ENCODE data around the gene EPN3. TPM values are rescaled to one million over a fixed set of nuclear protein-coding genes. Genes with fewer than 3 reads are reported as not detected.

EPN3 gene
- total RNA-seq, 2 experiments from 2014 or later = not detected

DNA sequence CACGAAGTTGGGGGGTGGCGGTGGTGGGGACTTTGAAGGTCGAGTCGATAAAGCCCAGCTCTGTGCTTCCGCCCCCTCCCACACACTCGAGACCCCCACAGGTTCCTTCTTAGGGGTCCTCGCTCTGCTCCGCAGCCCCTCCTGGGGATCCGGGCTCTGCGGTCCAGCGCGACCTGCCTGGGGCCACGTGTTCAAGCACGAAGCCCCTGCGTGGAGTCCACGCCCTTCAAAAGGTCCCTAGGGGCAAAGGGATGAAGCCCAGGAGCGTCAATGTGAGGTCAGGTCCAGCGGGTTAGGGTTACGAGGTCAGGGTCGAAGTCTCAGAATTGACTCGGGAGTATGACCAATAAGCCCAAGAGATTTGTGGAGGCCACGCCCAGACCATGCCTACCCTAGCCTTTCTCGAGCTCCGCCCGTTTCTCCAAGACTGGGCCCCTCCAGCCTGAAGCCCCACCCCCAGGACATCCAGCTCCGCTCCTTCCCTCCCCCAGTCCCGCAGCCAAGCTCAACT, 27.2 kb downstream of the EPN3 start:
- CTCF ChIA-PET = interaction anchor here (0.6 to 2.2 kb wide), 2 partner anchors 66 to 315 kb away, joined by 3 to 7 read pairs; no protein-coding TSS in a partner anchor
- POLR2A ChIA-PET = interaction anchor here (0.6 kb wide), 1 partner anchor 73 kb away, joined by 3 read pairs; no protein-coding TSS in a partner anchor

DNA sequence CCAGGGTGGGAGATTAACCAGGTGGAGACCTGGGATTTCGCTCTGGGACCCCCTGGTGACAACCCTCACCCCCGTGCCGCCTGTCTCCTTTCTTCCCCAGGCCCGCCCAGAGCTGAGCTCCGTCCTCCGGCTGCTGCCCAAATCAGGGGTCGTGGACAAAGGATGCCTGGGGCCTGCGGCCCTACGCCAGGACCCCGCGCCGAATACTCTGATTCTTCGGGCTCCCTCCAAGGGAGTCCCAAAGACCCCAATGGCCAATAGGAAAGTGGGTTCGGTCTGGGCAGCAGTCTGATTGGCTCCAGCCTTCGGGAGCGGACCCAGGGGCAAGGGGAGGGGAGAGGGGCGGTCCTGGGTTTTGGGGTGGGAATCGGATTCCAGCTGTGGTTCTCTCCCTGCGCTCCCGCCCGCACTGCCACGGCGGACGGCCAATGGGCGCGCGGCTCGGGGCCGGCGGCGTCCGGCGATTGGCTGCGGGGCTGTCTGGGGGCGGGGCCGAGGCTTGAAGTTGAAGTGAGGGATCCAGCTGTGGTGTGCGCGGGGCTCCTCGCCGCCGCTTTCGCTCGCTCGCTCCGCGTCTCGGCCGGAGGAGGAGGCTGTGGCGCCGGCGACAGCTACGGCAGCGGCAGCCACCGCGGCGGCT, 27.8 kb downstream of the EPN3 start, which contains the start of gene CACNA1G:
Gene CACNA1G (plus strand): TSS at position 531 of the 640 bp plus-strand sequence. CDS start 745 bp downstream, outside the sequence.
- ChIA-PET POLR2A (interaction anchor here (0.9 kb wide), 1 partner anchor 13 kb away, joined by 3 read pairs; the partner anchor contains the start of gene SPATA20), CTCF (interaction anchor here (0.6 to 2.2 kb wide), 3 partner anchors 66 to 315 kb away, joined by 3 to 7 read pairs (median 3); no protein-coding TSS in a partner anchor)

DNA sequence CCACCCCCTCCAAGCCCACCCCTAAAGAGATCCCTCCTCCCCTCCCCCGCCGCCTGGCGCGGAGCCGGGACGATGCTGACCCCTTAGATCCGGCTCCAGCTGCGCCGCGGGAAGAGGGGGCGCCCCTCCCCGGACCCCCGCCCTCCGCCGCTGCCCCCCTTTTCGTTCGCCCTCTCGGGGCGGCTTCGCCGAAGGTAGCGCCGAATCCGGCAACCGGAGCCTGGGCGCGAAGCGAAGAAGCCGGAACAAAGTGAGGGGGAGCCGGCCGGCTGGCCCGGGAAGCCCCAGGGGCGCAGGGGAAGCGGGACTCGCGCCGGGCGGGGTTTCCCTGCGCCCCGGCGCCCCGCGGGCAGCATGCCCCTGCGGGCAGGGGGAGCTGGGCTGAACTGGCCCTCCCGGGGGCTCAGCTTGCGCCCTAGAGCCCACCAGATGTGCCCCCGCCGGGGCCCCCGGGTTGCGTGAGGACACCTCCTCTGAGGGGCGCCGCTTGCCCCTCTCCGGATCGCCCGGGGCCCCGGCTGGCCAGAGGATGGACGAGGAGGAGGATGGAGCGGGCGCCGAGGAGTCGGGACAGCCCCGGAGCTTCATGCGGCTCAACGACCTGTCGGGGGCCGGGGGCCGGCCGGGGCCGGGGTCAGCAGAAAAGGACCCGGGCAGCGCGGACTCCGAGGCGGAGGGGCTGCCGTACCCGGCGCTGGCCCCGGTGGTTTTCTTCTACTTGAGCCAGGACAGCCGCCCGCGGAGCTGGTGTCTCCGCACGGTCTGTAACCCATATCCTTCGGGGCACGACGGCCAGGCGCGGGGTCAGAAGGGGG, 28.6 kb downstream of the EPN3 start:
- ChIA-PET CTCF (interaction anchor here (1.3 to 2.2 kb wide), 2 partner anchors 65 to 134 kb away, joined by 3 to 7 read pairs; no protein-coding TSS in a partner anchor), POLR2A (interaction anchor here (0.9 kb wide), 1 partner anchor 14 kb away, joined by 3 read pairs; the partner anchor contains the start of gene SPATA20)

DNA sequence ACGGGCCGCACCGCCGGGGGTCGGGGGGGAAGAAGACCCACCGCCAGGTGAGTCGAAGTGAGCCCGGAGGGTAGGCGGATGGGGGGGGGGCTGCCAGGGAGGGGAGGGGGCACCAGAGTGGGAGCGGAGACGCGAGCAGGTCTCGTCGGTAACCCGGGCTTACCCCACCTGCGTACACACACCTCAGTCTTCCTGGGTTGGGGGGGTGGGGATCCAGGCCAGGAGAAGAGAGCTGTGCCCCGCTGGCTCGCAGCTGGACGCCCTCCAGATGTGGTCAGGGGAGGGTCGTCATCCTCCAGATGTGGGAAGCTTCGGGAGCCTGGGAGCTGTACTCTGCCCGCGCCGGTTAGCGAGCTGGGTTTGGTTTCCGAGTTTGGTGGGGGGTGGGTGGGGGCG, 29.2 kb downstream of the EPN3 start:
- POLR2A ChIA-PET = no interaction called here
- CTCF ChIA-PET = interaction anchor here (1.2 to 1.3 kb wide), 2 partner anchors 87 to 134 kb away, joined by 3 read pairs; no protein-coding TSS in a partner anchor

DNA sequence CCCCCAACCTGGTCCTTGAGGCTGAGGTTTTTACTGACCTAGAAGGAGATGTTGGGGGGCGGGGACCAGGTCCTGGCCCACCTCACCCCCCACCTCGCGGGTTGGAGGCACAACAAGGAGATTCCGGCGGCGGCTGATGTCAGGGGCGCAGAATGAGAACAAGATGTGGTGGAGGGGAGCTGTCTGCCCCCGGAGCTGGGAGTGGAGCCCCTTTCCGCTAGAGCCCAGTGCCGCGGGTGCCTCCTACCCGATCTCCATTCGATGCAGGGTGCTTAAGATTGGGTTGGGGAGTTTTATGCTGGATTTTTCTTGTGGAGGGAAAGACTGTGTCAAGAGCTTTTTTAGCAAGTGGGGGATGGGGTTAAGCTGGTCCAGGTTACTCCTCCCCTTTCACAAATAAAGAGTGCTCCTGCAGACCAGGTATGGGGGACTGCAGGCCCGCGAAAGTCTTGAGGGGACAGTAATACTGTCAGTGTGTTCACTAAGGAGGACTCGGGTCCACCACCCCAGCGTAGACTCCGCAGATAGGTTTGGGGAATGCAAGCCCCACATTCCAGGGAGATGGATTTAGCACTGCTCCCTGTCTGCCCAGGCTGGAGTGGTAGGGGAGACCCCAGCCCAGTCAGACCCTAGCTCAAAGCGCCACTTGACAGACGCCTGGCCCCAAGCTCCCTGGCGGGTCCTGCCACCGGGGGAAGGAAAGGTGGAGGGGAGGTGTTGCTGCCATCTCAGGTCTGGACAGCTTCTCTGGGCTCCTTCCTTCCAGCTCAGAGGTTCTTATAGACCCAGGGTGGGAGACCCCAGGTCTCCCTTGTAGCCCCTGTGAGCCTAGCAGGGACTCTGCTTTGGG, 29.9 kb downstream of the EPN3 start:
- ChIA-PET CTCF (interaction anchor here (0.8 to 1.3 kb wide), 4 partner anchors 61 to 165 kb away, joined by 3 to 4 read pairs (median 3); partner anchors contain the start of gene LRRC59), POLR2A (interaction anchor here (0.6 to 1.1 kb wide), 2 partner anchors 11 to 168 kb away, joined by 3 to 5 read pairs; no protein-coding TSS in a partner anchor)

DNA sequence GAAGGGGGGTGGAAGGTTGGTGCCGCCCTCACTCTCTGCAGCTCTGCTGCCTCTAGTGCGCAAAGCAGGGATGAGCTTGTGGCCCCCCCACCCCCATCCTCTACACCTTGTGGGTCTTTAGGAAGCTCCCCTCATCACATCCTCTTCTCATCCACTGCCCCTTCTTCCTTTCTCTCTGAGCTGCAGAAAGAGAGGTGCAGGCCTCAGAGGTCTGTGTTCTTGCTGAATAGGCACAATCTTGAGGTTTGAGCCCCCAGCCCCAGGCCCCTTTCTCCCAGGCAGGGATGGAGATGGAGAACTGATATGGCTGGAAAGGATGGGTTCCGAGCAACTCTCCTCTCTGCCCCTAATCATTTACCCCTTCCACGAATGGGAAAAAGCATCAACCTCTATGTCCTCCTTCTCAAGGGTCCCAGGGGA, 30.6 kb downstream of the EPN3 start:
- ChIA-PET POLR2A (interaction anchor here (1.1 kb wide), 1 partner anchor 10 kb away, joined by 3 read pairs; no protein-coding TSS in a partner anchor), CTCF (interaction anchor here (0.8 to 1.3 kb wide), 3 partner anchors 60 to 166 kb away, joined by 3 to 4 read pairs (median 3); partner anchors contain the start of gene LRRC59)

DNA sequence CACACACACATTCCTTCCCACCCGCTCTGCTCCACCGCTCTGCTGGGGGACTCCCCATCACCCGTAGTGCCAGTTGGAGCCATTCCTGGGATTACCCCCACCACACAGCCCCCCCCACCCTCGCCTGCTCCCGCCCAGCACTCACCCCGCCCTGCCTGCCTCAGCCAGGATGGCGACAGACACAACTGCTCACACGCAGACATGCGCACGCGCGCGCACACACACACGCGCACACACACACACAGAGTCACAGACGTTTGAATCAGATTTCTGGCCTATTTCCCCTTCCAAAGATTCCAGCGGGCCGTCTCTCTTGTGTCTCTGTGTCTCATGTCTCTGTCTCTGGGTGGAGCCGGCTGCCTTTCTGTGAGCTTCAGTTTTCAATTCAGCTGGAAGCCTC, 32.4 kb downstream of the EPN3 start:
- ChIA-PET POLR2A (no interaction called here), CTCF (no interaction called here)

DNA sequence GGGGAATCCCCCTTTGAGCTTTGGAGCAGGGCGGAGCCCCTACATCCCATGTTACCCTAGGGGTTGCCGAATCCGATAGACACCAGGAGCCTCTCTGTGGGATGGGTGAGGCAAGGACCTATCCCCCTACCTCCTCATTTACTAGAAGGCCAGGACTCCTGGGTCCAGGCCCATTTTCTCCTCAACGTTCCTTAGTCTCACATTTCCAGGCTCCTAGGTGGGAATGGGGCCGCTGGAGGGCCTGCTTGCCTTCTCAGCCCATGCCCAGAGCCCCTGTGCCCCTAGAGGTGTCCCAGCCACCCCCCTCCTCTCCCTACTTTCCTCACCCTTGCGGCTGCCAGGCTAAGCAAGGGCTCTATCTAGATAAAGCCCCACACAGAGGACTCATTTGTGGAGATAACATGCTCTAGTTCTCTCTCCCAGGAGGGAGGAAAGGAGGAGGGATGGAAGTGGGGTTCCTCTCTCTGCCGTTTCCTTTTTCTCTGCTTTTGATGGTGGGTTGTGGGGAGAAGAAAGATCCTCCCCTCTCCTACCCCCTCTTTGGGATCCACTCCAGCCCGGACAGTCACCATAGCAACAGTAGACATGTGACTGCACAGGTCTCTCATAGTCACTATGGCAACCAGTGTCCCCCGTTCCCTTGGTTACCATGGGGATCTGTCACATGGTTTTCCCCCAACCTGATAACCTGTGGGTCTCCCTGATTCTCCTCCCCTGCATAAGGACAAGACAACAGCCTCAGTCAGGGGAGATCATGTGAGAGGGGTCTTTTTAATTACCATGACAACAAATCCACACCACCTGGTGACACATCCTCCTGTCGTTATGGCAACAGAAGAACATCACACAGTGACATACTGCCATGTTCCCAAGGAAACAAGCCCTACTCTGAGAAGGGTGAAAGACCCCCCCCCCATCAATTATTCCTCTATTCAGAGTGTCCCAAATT, 33.1 kb downstream of the EPN3 start:
- CTCF ChIA-PET = interaction anchor here (0.6 kb wide), 1 partner anchor 479 kb away, joined by 7 read pairs; no protein-coding TSS in a partner anchor
- POLR2A ChIA-PET = no interaction called here

DNA sequence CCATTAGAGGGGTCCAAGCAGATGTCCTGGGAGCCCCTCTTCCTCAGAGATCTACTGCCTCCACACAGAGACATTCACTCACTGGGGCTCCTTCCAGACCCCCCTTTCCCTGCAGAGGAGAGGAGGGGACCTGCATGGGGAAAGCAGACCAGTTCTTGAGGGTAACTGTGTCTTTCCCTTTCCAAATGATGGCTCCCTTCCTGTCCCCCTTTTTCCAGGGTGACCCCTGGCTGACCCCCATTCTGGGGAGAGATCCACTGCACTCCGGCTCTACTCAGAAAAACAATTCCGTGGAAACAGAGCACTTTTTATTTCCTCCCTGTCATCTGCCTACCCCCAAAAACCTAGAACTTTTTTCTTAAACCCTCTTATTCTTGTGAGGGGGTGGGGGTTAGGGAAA, 34.4 kb downstream of the EPN3 start:
- POLR2A ChIA-PET = no interaction called here
- CTCF ChIA-PET = interaction anchor here (0.6 kb wide), 1 partner anchor 480 kb away, joined by 7 read pairs; no protein-coding TSS in a partner anchor

DNA sequence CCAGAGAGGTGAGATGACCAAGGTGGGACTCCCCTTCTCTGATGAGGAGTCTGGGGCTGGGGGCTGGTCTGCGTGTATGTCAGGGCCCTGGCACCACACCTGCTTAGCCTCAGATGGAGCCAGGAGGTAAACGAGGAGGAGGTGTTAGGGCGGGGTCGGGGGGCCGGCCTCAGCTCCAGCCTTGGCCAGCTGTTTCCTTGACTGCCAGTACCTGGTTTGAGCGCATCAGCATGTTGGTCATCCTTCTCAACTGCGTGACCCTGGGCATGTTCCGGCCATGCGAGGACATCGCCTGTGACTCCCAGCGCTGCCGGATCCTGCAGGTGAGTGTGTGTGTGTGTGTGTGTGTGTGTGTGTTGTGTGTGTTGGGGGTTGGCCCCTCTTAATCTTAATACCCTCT, 36.1 kb downstream of the EPN3 start:
- CTCF ChIA-PET = interaction anchor here (0.8 kb wide), 1 partner anchor 58 kb away, joined by 3 read pairs; no protein-coding TSS in a partner anchor
- POLR2A ChIA-PET = no interaction called here

DNA sequence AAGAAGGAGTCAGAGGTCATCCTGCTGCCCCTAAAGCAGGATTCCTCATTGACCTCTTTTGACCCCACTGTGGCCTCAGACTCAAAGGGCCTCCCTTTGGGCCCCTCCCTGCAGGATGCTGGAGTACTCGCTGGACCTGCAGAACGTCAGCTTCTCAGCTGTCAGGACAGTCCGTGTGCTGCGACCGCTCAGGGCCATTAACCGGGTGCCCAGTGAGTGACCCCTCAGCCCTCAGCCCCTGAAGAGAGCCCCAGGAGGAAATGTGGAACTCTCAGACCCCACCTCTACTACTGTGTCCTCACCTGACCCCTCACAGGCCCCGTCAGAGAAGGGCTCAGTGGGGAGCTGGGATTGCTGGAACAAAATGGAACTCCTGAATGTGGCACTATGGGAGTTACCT, 37.1 kb downstream of the EPN3 start:
- POLR2A ChIA-PET = no interaction called here
- CTCF ChIA-PET = no interaction called here

DNA sequence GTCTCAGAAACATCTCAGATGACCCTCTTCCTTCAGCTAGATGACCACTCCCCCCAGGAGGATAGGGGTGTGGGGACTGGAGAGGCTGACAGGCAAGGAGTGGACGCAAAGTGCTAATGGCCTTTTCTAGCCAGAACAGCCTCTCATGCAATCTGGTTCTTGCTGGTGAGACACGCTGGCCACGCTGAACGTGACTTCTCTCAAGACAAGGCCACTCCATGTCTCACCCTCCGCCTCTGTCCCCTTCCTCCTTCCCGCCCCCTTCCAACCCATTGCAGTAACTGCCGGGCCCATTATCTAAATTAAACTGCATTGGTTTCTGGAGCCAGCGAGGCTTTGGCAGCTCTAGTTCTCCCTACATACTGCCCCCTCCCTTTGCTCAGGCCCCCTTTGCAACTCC, 37.5 kb downstream of the EPN3 start:
- ChIA-PET POLR2A (no interaction called here), CTCF (interaction anchor here (0.6 kb wide), 1 partner anchor 55 kb away, joined by 4 read pairs; no protein-coding TSS in a partner anchor)

DNA sequence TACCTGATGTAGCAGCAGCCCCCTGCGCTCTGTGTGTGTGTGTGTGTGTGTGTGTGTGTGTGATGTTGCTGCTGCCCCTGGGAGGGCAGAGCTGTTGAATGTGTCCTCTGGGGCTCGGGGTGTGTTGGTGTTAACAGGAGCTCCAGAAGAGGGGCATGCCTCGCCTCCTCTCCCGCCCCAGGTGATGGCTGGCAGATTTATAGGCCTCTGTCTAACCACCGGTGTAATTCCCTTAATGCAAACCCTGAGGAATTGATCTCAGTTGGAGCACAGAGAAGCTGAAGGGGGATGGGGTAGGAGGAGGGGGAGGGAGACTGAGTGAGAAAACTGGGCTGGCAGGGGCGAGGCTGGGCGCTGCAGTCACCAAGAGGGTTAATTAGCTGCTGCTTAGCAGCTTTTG, 38.0 kb downstream of the EPN3 start:
- ChIA-PET CTCF (interaction anchor here (0.6 kb wide), 1 partner anchor 55 kb away, joined by 4 read pairs; no protein-coding TSS in a partner anchor), POLR2A (no interaction called here)

DNA sequence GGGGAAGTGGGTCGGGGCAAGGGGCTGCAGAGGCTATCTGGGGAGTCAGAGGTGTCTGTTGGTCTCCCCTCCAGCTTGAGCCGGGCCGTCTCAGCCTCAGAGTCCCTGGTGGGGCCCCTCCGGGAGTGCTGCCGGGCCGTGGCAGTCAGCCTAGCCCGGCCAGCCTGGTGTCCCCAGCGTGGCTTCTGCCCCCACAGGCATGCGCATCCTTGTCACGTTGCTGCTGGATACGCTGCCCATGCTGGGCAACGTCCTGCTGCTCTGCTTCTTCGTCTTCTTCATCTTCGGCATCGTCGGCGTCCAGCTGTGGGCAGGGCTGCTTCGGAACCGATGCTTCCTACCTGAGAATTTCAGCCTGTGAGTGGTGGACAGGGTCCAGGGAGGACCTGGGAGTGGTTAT, 39.1 kb downstream of the EPN3 start:
- ChIA-PET POLR2A (no interaction called here), CTCF (interaction anchor here (0.5 kb wide), 1 partner anchor 741 kb away, joined by 3 read pairs; no protein-coding TSS in a partner anchor)

DNA sequence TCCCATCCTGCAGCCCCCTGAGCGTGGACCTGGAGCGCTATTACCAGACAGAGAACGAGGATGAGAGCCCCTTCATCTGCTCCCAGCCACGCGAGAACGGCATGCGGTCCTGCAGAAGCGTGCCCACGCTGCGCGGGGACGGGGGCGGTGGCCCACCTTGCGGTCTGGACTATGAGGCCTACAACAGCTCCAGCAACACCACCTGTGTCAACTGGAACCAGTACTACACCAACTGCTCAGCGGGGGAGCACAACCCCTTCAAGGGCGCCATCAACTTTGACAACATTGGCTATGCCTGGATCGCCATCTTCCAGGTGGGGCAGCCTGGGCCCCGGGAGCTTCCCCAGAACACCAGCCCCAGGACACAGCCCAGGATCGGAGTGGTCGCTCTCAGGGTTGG, 40.0 kb downstream of the EPN3 start:
- ChIA-PET POLR2A (no interaction called here), CTCF (no interaction called here)

DNA sequence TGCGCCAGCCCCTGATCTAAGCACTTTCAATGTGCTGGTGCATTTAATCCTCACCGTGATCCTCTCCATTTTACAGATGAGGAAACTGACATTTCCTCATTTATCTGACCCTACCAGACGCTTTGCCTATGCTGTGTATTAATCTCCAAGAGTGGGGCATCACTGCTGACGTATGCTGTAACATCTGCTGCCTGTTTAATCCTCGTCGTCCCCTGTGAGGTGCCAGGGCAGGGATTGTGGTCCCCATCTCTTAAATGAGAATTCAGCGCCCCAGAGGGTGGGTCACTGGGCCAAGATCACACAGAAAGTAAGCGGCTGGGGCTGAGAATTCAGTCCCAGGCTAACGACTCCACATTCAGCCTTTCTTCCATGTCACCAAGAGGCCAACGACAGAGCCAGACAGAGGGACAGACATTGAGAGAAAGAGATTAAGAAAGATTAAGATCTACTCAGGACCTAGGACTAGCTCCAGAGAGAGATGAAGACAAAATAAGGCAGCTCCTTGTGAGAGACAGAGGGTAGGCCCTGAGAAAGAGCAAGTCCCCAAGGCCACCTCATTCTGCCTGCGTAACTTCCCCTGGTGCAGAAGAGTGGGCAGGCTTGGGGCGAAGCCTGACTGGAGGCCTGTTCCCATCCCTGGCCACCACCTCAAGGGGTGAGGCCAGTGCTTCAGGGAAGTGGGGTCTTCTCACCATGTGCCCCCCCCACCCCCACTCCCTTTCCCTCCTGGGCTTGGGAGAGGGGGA, 41.5 kb downstream of the EPN3 start:
- POLR2A ChIA-PET = interaction anchor here (0.6 kb wide), 1 partner anchor 11 kb away, joined by 3 read pairs; no protein-coding TSS in a partner anchor
- CTCF ChIA-PET = no interaction called here
